ENCODE data around the gene SPRN.

DNA sequence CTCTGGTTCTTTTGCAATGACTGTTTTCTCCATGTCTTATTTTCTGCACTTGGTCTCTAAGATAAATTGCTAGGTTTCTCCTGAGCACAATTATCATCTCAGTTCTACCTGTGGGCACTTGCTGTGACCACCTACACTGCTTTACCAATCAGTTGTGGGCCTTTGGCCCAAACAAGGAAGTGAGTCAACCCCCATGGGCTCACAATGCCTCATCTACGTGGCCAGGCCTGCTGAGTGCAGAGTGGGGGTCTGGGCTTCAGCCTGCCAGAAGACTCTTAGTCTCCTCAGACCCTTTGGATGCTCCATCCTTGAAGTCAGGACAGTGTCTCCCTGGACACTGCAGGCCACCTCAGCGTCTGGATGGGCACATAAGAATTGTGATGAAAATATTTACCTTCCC lies 49.6 kb upstream of the SPRN start:
- TF ChIP-seq, protein P1, sequence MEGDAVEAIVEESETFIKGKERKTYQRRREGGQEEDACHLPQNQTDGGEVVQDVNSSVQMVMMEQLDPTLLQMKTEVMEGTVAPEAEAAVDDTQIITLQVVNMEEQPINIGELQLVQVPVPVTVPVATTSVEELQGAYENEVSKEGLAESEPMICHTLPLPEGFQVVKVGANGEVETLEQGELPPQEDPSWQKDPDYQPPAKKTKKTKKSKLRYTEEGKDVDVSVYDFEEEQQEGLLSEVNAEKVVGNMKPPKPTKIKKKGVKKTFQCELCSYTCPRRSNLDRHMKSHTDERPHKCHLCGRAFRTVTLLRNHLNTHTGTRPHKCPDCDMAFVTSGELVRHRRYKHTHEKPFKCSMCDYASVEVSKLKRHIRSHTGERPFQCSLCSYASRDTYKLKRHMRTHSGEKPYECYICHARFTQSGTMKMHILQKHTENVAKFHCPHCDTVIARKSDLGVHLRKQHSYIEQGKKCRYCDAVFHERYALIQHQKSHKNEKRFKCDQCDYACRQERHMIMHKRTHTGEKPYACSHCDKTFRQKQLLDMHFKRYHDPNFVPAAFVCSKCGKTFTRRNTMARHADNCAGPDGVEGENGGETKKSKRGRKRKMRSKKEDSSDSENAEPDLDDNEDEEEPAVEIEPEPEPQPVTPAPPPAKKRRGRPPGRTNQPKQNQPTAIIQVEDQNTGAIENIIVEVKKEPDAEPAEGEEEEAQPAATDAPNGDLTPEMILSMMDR (IDR thresholded peaks at IDR 0.05), result no peak
- no peak for TF ChIP-seq POLR2AphosphoS5 (IDR thresholded peaks at IDR 0.05)

Measured in sigmoid colon (tissue), 4 donors.